Hepatocyte (in vitro differentiated cells): ENCODE measurements around the gene TTC23.

ENCODE experiments used
- EZH2 ChIP-seq: fragments of 200-600 bp; sonication (generic); IDR thresholded peaks from 2 replicates; pipeline ENCODE4 v1.6.1; 2016; ENCODE audit warnings: antibody characterized with exemption, mild to moderate bottlenecking, borderline replicate concordance
- EZH2phosphoT487 ChIP-seq: fragments of 200-600 bp; sonication (generic); IDR thresholded peaks from one replicate; pipeline ENCODE4 v1.6.1; 2018; ENCODE audit warnings: antibody characterized with exemption, mild to moderate bottlenecking, low read depth, moderate library complexity; ENCODE audit not compliant: unreplicated experiment, severe bottlenecking
- TF ChIP-seq, protein P1 (sequence below): fragments of 200-600 bp; sonication (generic); IDR thresholded peaks from 2 replicates; pipeline ENCODE4 v1.5.1; 2016; ENCODE audit warnings: antibody characterized with exemption, mild to moderate bottlenecking; ENCODE audit not compliant: poor library complexity

DNA sequence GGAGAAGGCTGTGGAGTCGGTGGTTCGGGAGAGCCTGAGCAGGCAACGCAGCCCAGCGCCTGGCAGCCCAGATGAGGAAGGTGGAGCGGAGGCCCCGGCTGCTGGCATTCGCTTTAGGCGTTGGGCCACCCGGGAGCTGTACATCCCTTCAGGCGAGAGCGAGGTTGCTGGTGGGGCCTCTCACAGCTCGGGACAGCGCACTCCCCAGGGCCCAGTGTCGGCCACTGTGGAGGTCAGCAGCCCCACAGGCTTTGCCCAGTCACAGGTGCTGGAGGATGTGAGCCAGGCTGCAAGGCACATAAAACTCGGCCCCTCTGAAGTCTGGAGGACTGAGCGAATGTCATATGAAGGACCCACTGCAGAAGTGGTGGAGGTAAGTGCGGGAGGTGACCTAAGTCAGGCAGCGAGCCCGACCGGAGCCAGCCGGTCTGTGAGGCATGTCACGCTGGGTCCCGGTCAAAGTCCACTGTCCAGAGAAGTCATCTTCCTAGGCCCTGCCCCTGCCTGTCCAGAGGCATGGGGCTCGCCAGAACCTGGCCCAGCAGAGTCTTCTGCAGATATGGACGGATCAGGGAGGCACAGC is 117.8 kb downstream of the TTC23 start:
- TF ChIP-seq, protein P1, sequence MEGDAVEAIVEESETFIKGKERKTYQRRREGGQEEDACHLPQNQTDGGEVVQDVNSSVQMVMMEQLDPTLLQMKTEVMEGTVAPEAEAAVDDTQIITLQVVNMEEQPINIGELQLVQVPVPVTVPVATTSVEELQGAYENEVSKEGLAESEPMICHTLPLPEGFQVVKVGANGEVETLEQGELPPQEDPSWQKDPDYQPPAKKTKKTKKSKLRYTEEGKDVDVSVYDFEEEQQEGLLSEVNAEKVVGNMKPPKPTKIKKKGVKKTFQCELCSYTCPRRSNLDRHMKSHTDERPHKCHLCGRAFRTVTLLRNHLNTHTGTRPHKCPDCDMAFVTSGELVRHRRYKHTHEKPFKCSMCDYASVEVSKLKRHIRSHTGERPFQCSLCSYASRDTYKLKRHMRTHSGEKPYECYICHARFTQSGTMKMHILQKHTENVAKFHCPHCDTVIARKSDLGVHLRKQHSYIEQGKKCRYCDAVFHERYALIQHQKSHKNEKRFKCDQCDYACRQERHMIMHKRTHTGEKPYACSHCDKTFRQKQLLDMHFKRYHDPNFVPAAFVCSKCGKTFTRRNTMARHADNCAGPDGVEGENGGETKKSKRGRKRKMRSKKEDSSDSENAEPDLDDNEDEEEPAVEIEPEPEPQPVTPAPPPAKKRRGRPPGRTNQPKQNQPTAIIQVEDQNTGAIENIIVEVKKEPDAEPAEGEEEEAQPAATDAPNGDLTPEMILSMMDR, result no peak
- TF ChIP-seq EZH2, result no peak
- no peak for TF ChIP-seq EZH2phosphoT487
